Neural progenitor cell (in vitro differentiated cells): ENCODE measurements around the gene DRG1. TPM values are rescaled to one million over a fixed set of nuclear protein-coding genes. Genes with fewer than 3 reads are reported as not detected.

Experiments
- DNase-seq: peaks from one replicate; pipeline ENCODE4 v3.0.0-alpha.2; 2016; ENCODE audit warnings: low spot score
- H2AFZ ChIP-seq: fragments of 200-600 bp; sonication (generic); replicated peaks from 2 replicates; pipeline ENCODE4 v1.6.1; 2016; ENCODE audit warnings: antibody characterized with exemption
- H3F3A ChIP-seq: fragments of 200-600 bp; sonication (generic); 2 replicates; pipeline ENCODE4 v1.6.1; 2016; ENCODE audit warnings: antibody characterized with exemption, low read depth
- H3K27ac ChIP-seq: fragments of 200-600 bp; sonication (generic); 2 replicates; pipeline ENCODE4 v1.5.1; 2016; ENCODE audit warnings: mild to moderate bottlenecking
- H3K27me3 ChIP-seq: fragments of 200-600 bp; sonication (generic); 2 replicates; pipeline ENCODE4 v1.6.1; 2016; ENCODE audit warnings: mild to moderate bottlenecking, moderate library complexity
- H3K36me3 ChIP-seq: fragments of 200-600 bp; sonication (generic); 2 replicates; pipeline ENCODE4 v1.5.1; 2016
- H3K4me1 ChIP-seq: fragments of 200-600 bp; sonication (generic); 2 replicates; pipeline ENCODE4 v1.6.1; 2016; ENCODE audit warnings: mixed run types
- H3K4me2 ChIP-seq: fragments of 200-600 bp; sonication (generic); 2 replicates; pipeline ENCODE4 v1.6.1; 2016
- H3K4me3 ChIP-seq: fragments of 200-600 bp; sonication (generic); 2 replicates; pipeline ENCODE4 v1.5.1; 2016
- H3K79me2 ChIP-seq: fragments of 200-600 bp; sonication (generic); 2 replicates; pipeline ENCODE4 v1.6.1; 2016; ENCODE audit warnings: low read depth
- H3K9ac ChIP-seq: fragments of 200-600 bp; sonication (generic); 2 replicates; pipeline ENCODE4 v1.6.1; 2016
- H3K9me3 ChIP-seq: fragments of 200-600 bp; sonication (generic); 2 replicates; pipeline ENCODE4 v1.5.1; 2016; ENCODE audit warnings: low read depth
- H4K20me1 ChIP-seq: fragments of 200-600 bp; sonication (generic); 2 replicates; pipeline ENCODE4 v1.6.1; 2016; ENCODE audit warnings: low read depth
- H3K27ac Mint-ChIP-seq: 3 replicates; pipeline ENCODE4 v1.8.0; 2021; ENCODE audit warnings: mixed read lengths
- H3K27me3 Mint-ChIP-seq: 2 replicates; pipeline ENCODE4 v1.8.0; 2022; ENCODE audit warnings: low read depth, mild to moderate bottlenecking, inconsistent platforms, moderate library complexity, mixed read lengths; ENCODE audit not compliant: insufficient read depth
- H3K36me3 Mint-ChIP-seq: 3 replicates; pipeline ENCODE4 v1.8.0; 2021; ENCODE audit warnings: mixed read lengths
- H3K4me1 Mint-ChIP-seq: 3 replicates; pipeline ENCODE4 v1.8.0; 2021; ENCODE audit warnings: mixed read lengths
- H3K4me3 Mint-ChIP-seq: 3 replicates; pipeline ENCODE4 v1.8.0; 2021; ENCODE audit warnings: mild to moderate bottlenecking, moderate library complexity, mixed read lengths
- H3K9me3 Mint-ChIP-seq: 3 replicates; pipeline ENCODE4 v1.8.0; 2020; ENCODE audit warnings: mixed read lengths
- CTCF ChIP-seq: fragments of 200-600 bp; sonication (generic); IDR thresholded peaks from 2 replicates; pipeline ENCODE4 v1.5.1; 2017; ENCODE audit warnings: antibody characterized with exemption, mild to moderate bottlenecking
- EZH2 ChIP-seq: fragments of 200-600 bp; sonication (generic); IDR thresholded peaks from 2 replicates; pipeline ENCODE4 v1.6.1; 2017; ENCODE audit warnings: antibody characterized with exemption, mild to moderate bottlenecking, moderate library complexity
- EZH2phosphoT487 ChIP-seq: fragments of 200-600 bp; sonication (generic); IDR thresholded peaks from 2 replicates; pipeline ENCODE4 v1.6.1; 2017; ENCODE audit warnings: antibody characterized with exemption
- total RNA-seq: library from RNA; depleted of rRNA; stranded (reverse); fragments of >200 nt; gene quantifications from 2 replicates; pipeline ENCODE4 v1.2.3, GENCODE V29; 2015; ENCODE audit warnings: low replicate concordance

Gene DRG1
- total RNA-seq, 1 donor from 2014 or later, result 78.9 TPM

DNA sequence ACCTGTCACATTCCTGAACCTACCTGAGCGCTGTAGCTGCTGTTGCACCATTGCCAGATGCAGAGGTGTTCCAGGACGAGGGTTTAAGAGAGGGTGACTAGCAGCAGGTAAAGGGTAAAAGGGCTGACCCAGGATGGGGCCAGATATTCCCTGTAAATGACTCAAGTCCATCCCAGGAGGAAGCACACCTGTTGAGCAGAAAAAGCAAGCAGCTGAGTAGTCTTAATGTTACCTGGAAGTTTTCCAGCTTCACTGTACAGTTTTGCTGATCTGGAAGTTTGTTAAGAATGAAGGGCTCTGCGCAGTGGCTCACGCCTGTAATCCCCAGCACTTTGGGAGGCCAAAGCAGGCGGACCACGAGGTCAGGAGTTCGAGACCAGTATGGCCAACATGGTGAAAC, 41.3 kb downstream of the DRG1 start:
- no peaks in the 10 kb centered on the region for H3K9me3 Mint-ChIP-seq
- no peaks in the 10 kb centered on the region for H3K27me3 ChIP-seq
- no peak overlapping the region for H3K4me3 ChIP-seq
- no peak for TF ChIP-seq CTCF
- TF ChIP-seq EZH2phosphoT487, result no peak
- TF ChIP-seq EZH2, result no peak
- no peaks in the 10 kb centered on the region for H3K36me3 ChIP-seq
- no peak overlapping the region for H2AFZ ChIP-seq
- peaks cover 37% of the 10 kb centered on the region for H3K36me3 Mint-ChIP-seq
- no peaks in the 10 kb centered on the region for H3K4me1 Mint-ChIP-seq
- H3K9ac ChIP-seq, result no peak overlapping the region
- no peak overlapping the region for H3K4me2 ChIP-seq
- no peaks in the 10 kb centered on the region for H3K9me3 ChIP-seq
- no peak overlapping the region for H3K4me3 Mint-ChIP-seq
- H3K27ac Mint-ChIP-seq, result no peak overlapping the region
- peaks cover 2% of the 10 kb centered on the region for H3K27me3 Mint-ChIP-seq
- H3F3A ChIP-seq, result peaks cover 18% of the 10 kb centered on the region
- H3K79me2 ChIP-seq, result no peaks in the 10 kb centered on the region
- H3K4me1 ChIP-seq, result peaks cover 16% of the 10 kb centered on the region
- peaks cover 21% of the 10 kb centered on the region for H4K20me1 ChIP-seq
- H3K27ac ChIP-seq, result no peak overlapping the region
- DNase-seq, result no peak

- Histone ChIP-seq H3K36me3 (peaks cover under 1% of the 10 kb centered on the region), H3K79me2 (no peaks in the 10 kb centered on the region), H4K20me1 (peaks cover 21% of the 10 kb centered on the region), H3K9me3 (no peaks in the 10 kb centered on the region), H3K27me3 (no peaks in the 10 kb centered on the region), H2AFZ (no peak overlapping the region), H3K4me1 (peaks cover 16% of the 10 kb centered on the region), H3K27ac (peak overlapping the region; percentile 89), H3K4me2 (no peak overlapping the region), H3F3A (peaks cover 18% of the 10 kb centered on the region), H3K9ac (no peak overlapping the region), H3K4me3 (no peak overlapping the region)
- H3K36me3 Mint-ChIP-seq, result peaks cover 35% of the 10 kb centered on the region
- TF ChIP-seq CTCF (no peak), EZH2 (no peak), EZH2phosphoT487 (no peak)
- peaks cover 2% of the 10 kb centered on the region for H3K27me3 Mint-ChIP-seq
- H3K27ac Mint-ChIP-seq, result no peak overlapping the region
- no peaks in the 10 kb centered on the region for H3K4me1 Mint-ChIP-seq
- H3K9me3 Mint-ChIP-seq, result no peaks in the 10 kb centered on the region
- H3K4me3 Mint-ChIP-seq, result no peak overlapping the region
- no peak for DNase-seq
Observed at GRCh38 chr22:31441652-31442051, 42.2 kb downstream of the DRG1 start.

DNA sequence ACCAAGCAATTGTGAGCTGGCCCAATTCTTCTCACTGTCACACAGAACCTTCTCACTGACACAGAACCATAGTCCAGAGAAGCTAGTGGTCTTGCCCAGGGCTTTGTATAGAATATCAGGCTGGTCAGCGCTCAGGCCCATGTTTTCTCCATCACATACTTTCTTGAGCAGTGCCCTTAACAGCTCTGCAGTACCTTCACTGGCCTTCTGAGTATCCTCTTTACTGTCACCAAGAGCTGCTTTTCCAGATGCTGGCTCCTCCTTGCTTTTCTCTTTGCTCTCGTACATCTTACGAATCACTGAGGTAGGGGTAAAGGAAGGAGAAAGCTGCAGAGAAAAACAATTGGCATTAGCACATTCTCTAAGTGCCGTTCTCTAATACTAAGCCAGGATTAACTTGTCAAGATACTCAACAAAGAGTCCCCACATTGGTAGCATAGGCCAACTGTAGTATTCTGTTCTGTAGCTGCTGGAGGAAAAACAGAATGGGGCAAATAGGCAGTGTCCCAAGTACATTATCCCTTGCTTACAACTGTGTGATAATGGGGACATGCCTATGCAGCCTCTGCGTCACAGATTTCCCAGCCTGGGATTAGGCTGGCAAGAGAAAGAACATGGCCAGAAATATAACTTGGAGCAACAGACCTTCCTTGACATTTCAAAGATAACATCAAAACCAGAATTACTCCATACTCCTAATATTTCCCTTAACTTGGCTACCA, 43.5 kb downstream of the DRG1 start:
- Histone ChIP-seq H3K27me3 (no peaks in the 10 kb centered on the region), H3K27ac (peak overlapping the region; percentile 89), H3K36me3 (peaks cover 4% of the 10 kb centered on the region), H3K4me2 (peak overlapping the region; percentile 57), H3F3A (peaks cover 18% of the 10 kb centered on the region), H3K9me3 (no peaks in the 10 kb centered on the region), H3K4me1 (peaks cover 16% of the 10 kb centered on the region), H3K9ac (no peak overlapping the region), H2AFZ (no peak overlapping the region), H4K20me1 (peaks cover 21% of the 10 kb centered on the region), H3K4me3 (peak overlapping the region; percentile 5), H3K79me2 (no peaks in the 10 kb centered on the region)
- no peaks in the 10 kb centered on the region for H3K4me1 Mint-ChIP-seq
- DNase-seq, result peak; percentile 68
- H3K4me3 Mint-ChIP-seq, result no peak overlapping the region
- no peak overlapping the region for H3K27ac Mint-ChIP-seq
- peaks cover 30% of the 10 kb centered on the region for H3K36me3 Mint-ChIP-seq
- no peaks in the 10 kb centered on the region for H3K9me3 Mint-ChIP-seq
- TF ChIP-seq EZH2 (no peak), CTCF (no peak), EZH2phosphoT487 (peak; percentile 29)
- H3K27me3 Mint-ChIP-seq, result peaks cover 2% of the 10 kb centered on the region
